Liver (tissue), 9 donors: ENCODE data around the gene ATP6V1A. TPM values are rescaled to one million over a fixed set of nuclear protein-coding genes. Genes with fewer than 3 reads are reported as not detected.

Source experiments
- DNase-seq: peaks from one replicate; pipeline ENCODE4 v3.0.0-alpha.2; 2017; ENCODE audit warnings: low spot score
- H3K27ac ChIP-seq, 2 donors: one replicate each; pipeline ENCODE4 v1.7.0; 2013; ENCODE audit warnings: inconsistent platforms in 2 of 2, low read length in 2 of 2, control low read depth in 1 of 2, low read depth in 1 of 2, mild to moderate bottlenecking in 1 of 2
- H3K27me3 ChIP-seq, 4 donors: one replicate each; pipeline versions ENCODE4 v1.6.1 to v1.7.0; 2013; ENCODE audit warnings: low read length in 3 of 4, inconsistent platforms in 1 of 4, mild to moderate bottlenecking in 1 of 4, moderate library complexity in 1 of 4; ENCODE audit not compliant: control insufficient read depth in 4 of 4, insufficient read depth in 4 of 4
- H3K36me3 ChIP-seq, 4 donors: one replicate each; pipeline versions ENCODE4 v1.6.1 to v1.7.0; 2013; ENCODE audit warnings: low read length in 3 of 4, mild to moderate bottlenecking in 3 of 4, low read depth in 1 of 4, moderate library complexity in 1 of 4; ENCODE audit not compliant: control insufficient read depth in 4 of 4, insufficient read depth in 3 of 4
- H3K4me1 ChIP-seq, 4 donors: one replicate each; pipeline versions ENCODE4 v1.6.1 to v1.7.0; 2013; ENCODE audit warnings: low read length in 3 of 4, mild to moderate bottlenecking in 3 of 4, moderate library complexity in 1 of 4; ENCODE audit not compliant: control insufficient read depth in 4 of 4, insufficient read depth in 4 of 4
- H3K4me3 ChIP-seq, 3 donors: one replicate each; pipeline versions ENCODE4 v1.6.1 to v1.7.0; 2013; ENCODE audit warnings: low read length in 3 of 3, control low read depth in 1 of 3, low read depth in 1 of 3, mild to moderate bottlenecking in 1 of 3
- H3K9ac ChIP-seq, 2 donors: one replicate each; pipeline ENCODE4 v1.7.0; 2013; ENCODE audit warnings: low read length in 2 of 2, mild to moderate bottlenecking in 2 of 2, moderate library complexity in 2 of 2, control low read depth in 1 of 2, low read depth in 1 of 2
- H3K9me3 ChIP-seq, 4 donors: one replicate each; pipeline versions ENCODE4 v1.6.1 to v1.7.0; 2013; ENCODE audit warnings: low read length in 3 of 4; ENCODE audit not compliant: control insufficient read depth in 4 of 4
- EGR1 ChIP-seq, 2 donors: IDR thresholded peaks; 2 replicates each; pipeline ENCODE4 v1.6.1; 2016 to 2018; ENCODE audit warnings: antibody characterized with exemption in 2 of 2, low read depth in 2 of 2
- FOXA1 ChIP-seq: IDR thresholded peaks from 2 replicates; pipeline ENCODE4 v1.6.1; 2016; ENCODE audit warnings: antibody characterized with exemption
- FOXA2 ChIP-seq: IDR thresholded peaks from 2 replicates; pipeline ENCODE4 v1.6.1; 2016; ENCODE audit warnings: antibody characterized with exemption
- GABPA ChIP-seq, 2 donors: IDR thresholded peaks in 1 of 2; conservative IDR thresholded peaks in 1 of 2; 2 replicates each; pipeline ENCODE4 v1.6.1; 2016; ENCODE audit warnings: antibody characterized with exemption in 2 of 2, mild to moderate bottlenecking in 1 of 2, moderate library complexity in 1 of 2
- HNF4A ChIP-seq, 2 donors: conservative IDR thresholded peaks; 2 replicates each; pipeline ENCODE4 v1.6.1; 2016; ENCODE audit warnings: antibody characterized with exemption in 2 of 2, mild to moderate bottlenecking in 2 of 2
- HNF4G ChIP-seq: IDR thresholded peaks from 2 replicates; pipeline ENCODE4 v1.6.1; 2016; ENCODE audit warnings: antibody characterized with exemption
- JUND ChIP-seq, 2 donors: IDR thresholded peaks; 2 replicates each; pipeline ENCODE4 v1.6.1; 2016; ENCODE audit warnings: antibody characterized with exemption in 2 of 2
- NR2F2 ChIP-seq: IDR thresholded peaks from 2 replicates; pipeline ENCODE4 v1.6.1; 2016; ENCODE audit warnings: antibody characterized with exemption
- RAD21 ChIP-seq, 2 donors: IDR thresholded peaks; 2 replicates each; pipeline ENCODE4 v1.6.1; 2016; ENCODE audit warnings: antibody characterized with exemption in 2 of 2, mild to moderate bottlenecking in 2 of 2
- RXRA ChIP-seq, 2 donors: IDR thresholded peaks; 2 replicates each; pipeline ENCODE4 v1.6.1; 2017 to 2018; ENCODE audit warnings: antibody characterized with exemption in 2 of 2, mild to moderate bottlenecking in 1 of 2
- SP1 ChIP-seq: IDR thresholded peaks from 2 replicates; pipeline ENCODE4 v1.6.1; 2018; ENCODE audit warnings: antibody characterized with exemption, mild to moderate bottlenecking
- TAF1 ChIP-seq: conservative IDR thresholded peaks from 2 replicates; pipeline ENCODE4 v1.6.1; 2016; ENCODE audit warnings: antibody characterized with exemption, mild to moderate bottlenecking
- YY1 ChIP-seq: IDR thresholded peaks from 2 replicates; pipeline ENCODE4 v1.6.1; 2016; ENCODE audit warnings: antibody characterized with exemption, mild to moderate bottlenecking
- WGBS: extraction: QIAGEN DNeasy Blood & Tissue Kit; methylation state at CpG from one replicate; pipeline ENCODE4 v1.1.7; 2013; 5-methylcytosine and 5-hydroxymethylcytosine counted together
- polyA plus RNA-seq, 2 donors: library from polyadenylated mRNA; stranded (reverse) in 1 of 2; unstranded in 1 of 2; fragments of 200-250 nt in 1 of 2; fragments of >200 nt in 1 of 2; fragmentation: Nextera tagmentation in 1 of 2; extraction: Ambion mirVana in 1 of 2; gene quantifications; one replicate each; pipeline versions ENCODE4 v1.2.1 to v1.2.3, GENCODE V29; 2013 to 2015
- total RNA-seq, 2 donors: library from RNA; depleted of rRNA; stranded (reverse); fragments of >200 nt; gene quantifications; one replicate each; pipeline ENCODE4 v1.2.3, GENCODE V29; 2014
- TF ChIP-seq, protein P1 (sequence below): IDR thresholded peaks from 2 replicates; pipeline ENCODE4 v1.6.1; 2016; ENCODE audit warnings: antibody characterized with exemption
- TF ChIP-seq, protein P2 (sequence below): IDR thresholded peaks from 2 replicates; pipeline ENCODE4 v1.6.1; 2016; ENCODE audit warnings: antibody characterized with exemption
- TF ChIP-seq, protein P3 (sequence below): IDR thresholded peaks from 2 replicates; pipeline ENCODE4 v1.6.1; 2016; ENCODE audit warnings: antibody characterized with exemption
- TF ChIP-seq, protein P4 (sequence below): IDR thresholded peaks from 2 replicates; pipeline ENCODE4 v1.6.1; 2016; ENCODE audit warnings: antibody characterized with exemption, mild to moderate bottlenecking
- TF ChIP-seq, protein P5 (sequence below): fragments of 150-350 bp; IDR thresholded peaks from 2 replicates; pipeline ENCODE4 v1.5.1; 2017; ENCODE audit warnings: improper control_type of control experiment, low read depth, low read length; ENCODE audit not compliant: missing input control
- donor health status: healthy.
- donor health status: healthy.
- donor health status: healthy.
- donor health status: healthy.
- donor health status: healthy.

The ATP6V1A gene
- total and polyA plus RNA-seq, 4 donors = 15.2 to 53.2 (median 42.7) TPM

DNA sequence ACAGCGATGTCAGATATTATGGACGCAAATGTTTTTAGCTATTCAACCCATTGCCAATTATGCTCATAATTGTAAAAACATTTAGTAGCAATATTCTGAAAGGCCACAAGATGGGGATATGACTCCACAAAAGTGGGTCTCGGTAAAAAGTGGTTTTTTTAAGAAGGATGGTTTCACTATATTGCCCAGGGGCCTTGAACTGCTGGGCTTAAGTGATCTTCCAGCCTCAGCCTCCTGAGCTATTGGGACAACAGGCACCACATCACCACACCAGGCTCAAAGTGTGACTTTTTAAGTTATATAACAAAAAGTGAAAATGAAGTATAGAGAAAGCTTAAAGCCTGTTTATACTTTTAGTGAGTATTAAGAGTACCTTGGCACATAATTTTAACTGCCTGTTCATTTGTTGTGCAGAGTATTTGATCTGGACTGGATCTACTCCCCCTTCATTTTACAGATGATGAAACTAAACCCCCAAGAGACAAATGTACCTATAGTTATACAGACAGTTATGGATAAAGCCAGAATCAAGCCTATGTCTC, 10.2 kb upstream of the ATP6V1A start:
- 24% methylated on average over 3 of the region's 3 CpGs for WGBS
- Histone ChIP-seq H3K36me3 (no peaks in the 10 kb centered on the region), H3K4me1 (peaks cover 13 to 41% (median 30%) of the 10 kb centered on the region in 4 donors), H3K27ac (peak overlapping the region in 1 of 2 donors; percentile 24), H3K9me3 (no peaks in the 10 kb centered on the region), H3K4me3 (no peak overlapping the region), H3K9ac (no peak overlapping the region), H3K27me3 (no peaks in the 10 kb centered on the region)
- TF ChIP-seq, protein P1, sequence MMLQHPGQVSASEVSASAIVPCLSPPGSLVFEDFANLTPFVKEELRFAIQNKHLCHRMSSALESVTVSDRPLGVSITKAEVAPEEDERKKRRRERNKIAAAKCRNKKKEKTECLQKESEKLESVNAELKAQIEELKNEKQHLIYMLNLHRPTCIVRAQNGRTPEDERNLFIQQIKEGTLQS = no peak
- TF ChIP-seq RXRA (IDR thresholded peaks at IDR 0.05) (peak in 1 of 2 donors; percentile 15), HNF4A (conservative IDR thresholded peaks at IDR 0.05) (peak in 1 of 2 donors; percentile 0), SP1 (no peak), EGR1 (IDR thresholded peaks at IDR 0.05; ENCODE audit: low read depth in 2 of 2) (no peak), TAF1 (no peak), FOXA2 (no peak), RAD21 (IDR thresholded peaks at IDR 0.05) (peak; percentile 93 to 94), FOXA1 (no peak), YY1 (no peak), JUND (IDR thresholded peaks at IDR 0.05) (no peak), HNF4G (no peak), NR2F2 (no peak), GABPA (IDR thresholded peaks at IDR 0.05 in 1 of 2, conservative IDR thresholded peaks at IDR 0.05 in 1 of 2) (no peak)
- TF ChIP-seq, protein P2, sequence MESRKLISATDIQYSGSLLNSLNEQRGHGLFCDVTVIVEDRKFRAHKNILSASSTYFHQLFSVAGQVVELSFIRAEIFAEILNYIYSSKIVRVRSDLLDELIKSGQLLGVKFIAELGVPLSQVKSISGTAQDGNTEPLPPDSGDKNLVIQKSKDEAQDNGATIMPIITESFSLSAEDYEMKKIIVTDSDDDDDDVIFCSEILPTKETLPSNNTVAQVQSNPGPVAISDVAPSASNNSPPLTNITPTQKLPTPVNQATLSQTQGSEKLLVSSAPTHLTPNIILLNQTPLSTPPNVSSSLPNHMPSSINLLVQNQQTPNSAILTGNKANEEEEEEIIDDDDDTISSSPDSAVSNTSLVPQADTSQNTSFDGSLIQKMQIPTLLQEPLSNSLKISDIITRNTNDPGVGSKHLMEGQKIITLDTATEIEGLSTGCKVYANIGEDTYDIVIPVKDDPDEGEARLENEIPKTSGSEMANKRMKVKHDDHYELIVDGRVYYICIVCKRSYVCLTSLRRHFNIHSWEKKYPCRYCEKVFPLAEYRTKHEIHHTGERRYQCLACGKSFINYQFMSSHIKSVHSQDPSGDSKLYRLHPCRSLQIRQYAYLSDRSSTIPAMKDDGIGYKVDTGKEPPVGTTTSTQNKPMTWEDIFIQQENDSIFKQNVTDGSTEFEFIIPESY = no peak
- TF ChIP-seq, protein P3, sequence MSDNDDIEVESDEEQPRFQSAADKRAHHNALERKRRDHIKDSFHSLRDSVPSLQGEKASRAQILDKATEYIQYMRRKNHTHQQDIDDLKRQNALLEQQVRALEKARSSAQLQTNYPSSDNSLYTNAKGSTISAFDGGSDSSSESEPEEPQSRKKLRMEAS = peak; percentile 18
- TF ChIP-seq, protein P4, sequence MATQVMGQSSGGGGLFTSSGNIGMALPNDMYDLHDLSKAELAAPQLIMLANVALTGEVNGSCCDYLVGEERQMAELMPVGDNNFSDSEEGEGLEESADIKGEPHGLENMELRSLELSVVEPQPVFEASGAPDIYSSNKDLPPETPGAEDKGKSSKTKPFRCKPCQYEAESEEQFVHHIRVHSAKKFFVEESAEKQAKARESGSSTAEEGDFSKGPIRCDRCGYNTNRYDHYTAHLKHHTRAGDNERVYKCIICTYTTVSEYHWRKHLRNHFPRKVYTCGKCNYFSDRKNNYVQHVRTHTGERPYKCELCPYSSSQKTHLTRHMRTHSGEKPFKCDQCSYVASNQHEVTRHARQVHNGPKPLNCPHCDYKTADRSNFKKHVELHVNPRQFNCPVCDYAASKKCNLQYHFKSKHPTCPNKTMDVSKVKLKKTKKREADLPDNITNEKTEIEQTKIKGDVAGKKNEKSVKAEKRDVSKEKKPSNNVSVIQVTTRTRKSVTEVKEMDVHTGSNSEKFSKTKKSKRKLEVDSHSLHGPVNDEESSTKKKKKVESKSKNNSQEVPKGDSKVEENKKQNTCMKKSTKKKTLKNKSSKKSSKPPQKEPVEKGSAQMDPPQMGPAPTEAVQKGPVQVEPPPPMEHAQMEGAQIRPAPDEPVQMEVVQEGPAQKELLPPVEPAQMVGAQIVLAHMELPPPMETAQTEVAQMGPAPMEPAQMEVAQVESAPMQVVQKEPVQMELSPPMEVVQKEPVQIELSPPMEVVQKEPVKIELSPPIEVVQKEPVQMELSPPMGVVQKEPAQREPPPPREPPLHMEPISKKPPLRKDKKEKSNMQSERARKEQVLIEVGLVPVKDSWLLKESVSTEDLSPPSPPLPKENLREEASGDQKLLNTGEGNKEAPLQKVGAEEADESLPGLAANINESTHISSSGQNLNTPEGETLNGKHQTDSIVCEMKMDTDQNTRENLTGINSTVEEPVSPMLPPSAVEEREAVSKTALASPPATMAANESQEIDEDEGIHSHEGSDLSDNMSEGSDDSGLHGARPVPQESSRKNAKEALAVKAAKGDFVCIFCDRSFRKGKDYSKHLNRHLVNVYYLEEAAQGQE = no peak
- TF ChIP-seq, protein P5, sequence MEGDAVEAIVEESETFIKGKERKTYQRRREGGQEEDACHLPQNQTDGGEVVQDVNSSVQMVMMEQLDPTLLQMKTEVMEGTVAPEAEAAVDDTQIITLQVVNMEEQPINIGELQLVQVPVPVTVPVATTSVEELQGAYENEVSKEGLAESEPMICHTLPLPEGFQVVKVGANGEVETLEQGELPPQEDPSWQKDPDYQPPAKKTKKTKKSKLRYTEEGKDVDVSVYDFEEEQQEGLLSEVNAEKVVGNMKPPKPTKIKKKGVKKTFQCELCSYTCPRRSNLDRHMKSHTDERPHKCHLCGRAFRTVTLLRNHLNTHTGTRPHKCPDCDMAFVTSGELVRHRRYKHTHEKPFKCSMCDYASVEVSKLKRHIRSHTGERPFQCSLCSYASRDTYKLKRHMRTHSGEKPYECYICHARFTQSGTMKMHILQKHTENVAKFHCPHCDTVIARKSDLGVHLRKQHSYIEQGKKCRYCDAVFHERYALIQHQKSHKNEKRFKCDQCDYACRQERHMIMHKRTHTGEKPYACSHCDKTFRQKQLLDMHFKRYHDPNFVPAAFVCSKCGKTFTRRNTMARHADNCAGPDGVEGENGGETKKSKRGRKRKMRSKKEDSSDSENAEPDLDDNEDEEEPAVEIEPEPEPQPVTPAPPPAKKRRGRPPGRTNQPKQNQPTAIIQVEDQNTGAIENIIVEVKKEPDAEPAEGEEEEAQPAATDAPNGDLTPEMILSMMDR = peak; percentile 65
- DNase-seq = no peak
